Astrocyte of the cerebellum (primary cell): ENCODE measurements around the gene MCRS1.

ENCODE experiments used
- DNase-seq: peaks from one replicate; pipeline ENCODE4 v3.0.0-alpha.2; 2011; ENCODE audit warnings: low read depth
- H3K4me3 ChIP-seq: 2 replicates; pipeline ENCODE4 v1.5.1; 2011; ENCODE audit warnings: mild to moderate bottlenecking, low read depth, low read length, moderate library complexity
- CTCF ChIP-seq: IDR thresholded peaks from 2 replicates; pipeline ENCODE4 v1.5.1; 2012; ENCODE audit warnings: low read length, low read depth, moderate library complexity, mild to moderate bottlenecking; ENCODE audit errors: missing control alignments
- in situ Hi-C: cut with HindIII; loops from 2 replicates; pipeline ENCODE4 v1.10.0; 2017; ENCODE audit warnings: low sequenced_read_pairs

Gene MCRS1

GRCh38 chr12:49562831-49563230 is 5.1 kb downstream of the MCRS1 start:
- in situ Hi-C loops: no loop called here
- no peak overlapping the region for H3K4me3 ChIP-seq
- no peak for DNase-seq
- no peak for TF ChIP-seq CTCF

GRCh38 chr12:49562233-49562632 is 5.7 kb downstream of the MCRS1 start:
- in situ Hi-C loops: no loop called here
- no peak for DNase-seq
- no peak for TF ChIP-seq CTCF
- no peak overlapping the region for H3K4me3 ChIP-seq

GRCh38 chr12:49560695-49561094 is 7.2 kb downstream of the MCRS1 start:
- no peak for DNase-seq
- no peak for TF ChIP-seq CTCF
- no peak overlapping the region for H3K4me3 ChIP-seq
- in situ Hi-C loops: no loop called here

GRCh38 chr12:49559011-49559675 is 8.8 kb downstream of the MCRS1 start:
- no peak for TF ChIP-seq CTCF
- no peak overlapping the region for H3K4me3 ChIP-seq
- in situ Hi-C loops: no loop called here
- no peak for DNase-seq

- no peak for TF ChIP-seq CTCF
- no peak overlapping the region for H3K4me3 ChIP-seq
- DNase-seq: no peak
- in situ Hi-C loops: no loop called here
These were observed 9.4 kb downstream of the MCRS1 start for GRCh38 chr12:49558526-49558925.

GRCh38 chr12:49557917-49558215 is 10.1 kb downstream of the MCRS1 start:
- TF ChIP-seq CTCF: no peak
- no peak for DNase-seq
- H3K4me3 ChIP-seq: no peak overlapping the region
- in situ Hi-C loops: no loop called here
